ENCODE results near the gene GABBR2. TPM values are rescaled to one million over a fixed set of nuclear protein-coding genes. Genes with fewer than 3 reads are reported as not detected.

GABBR2 gene
- total and polyA plus RNA-seq, 2 of the 8 experiments (the other 6 are each of a cell fraction or from before 2014, with no cell fraction given) = 0.50 to 1.2 TPM

DNA sequence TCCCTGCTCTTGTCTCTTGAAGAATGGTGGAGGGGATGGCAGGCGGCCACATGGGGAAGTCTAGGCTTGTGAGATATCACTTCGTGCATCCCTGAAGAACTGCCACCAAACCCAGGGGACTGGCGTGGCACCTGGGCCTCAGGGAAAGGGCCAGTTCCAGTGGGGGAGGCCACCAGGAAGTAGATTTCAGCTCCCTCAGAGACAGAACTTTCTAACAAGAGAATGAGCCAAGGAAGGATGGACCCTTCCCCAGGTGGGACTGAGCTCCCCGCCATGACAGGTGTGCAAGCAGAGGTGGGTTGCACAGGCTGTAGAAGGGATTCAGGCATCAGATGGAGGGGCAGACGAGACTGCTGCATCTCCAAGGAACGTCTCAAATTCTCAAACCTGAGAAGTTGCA lies 193.9 kb downstream of the GABBR2 start:
- H2BK5ac ChIP-seq (ENCODE audit: low read depth, low read length) = no peak overlapping the region
- H2AFZ ChIP-seq (ENCODE audit: low read length) = no peak overlapping the region
- no peaks in the 10 kb centered on the region for H3K9me3 ChIP-seq (ENCODE audit: insufficient read depth in 2 of 2, low read depth in 1 of 2, low read length in 1 of 2)
- H3K4ac ChIP-seq (replicated peaks; ENCODE audit: insufficient read length, low read depth, low read length) = no peak overlapping the region
- WGBS, 2 experiments (ENCODE audit: extremely low coverage in 1 of 2, insufficient coverage in 1 of 2, insufficient read length in 1 of 2, insufficient replicate concordance in 2 of 2, low coverage in 1 of 2, low lambda C conversion rate in 2 of 2, missing lambda C conversion rate in 1 of 2) = 76% methylated on average over 6 of the region's 6 CpGs; no CpG with 5 or more reads in 1 of the 2 experiments
- ChIA-PET CTCF (ENCODE audit: partially characterized antibody) (interaction anchor here (0.9 to 2.1 kb wide), 2 partner anchors 10 to 99 kb away, joined by 3 to 6 read pairs; no protein-coding TSS in a partner anchor), POLR2A (ENCODE audit: partially characterized antibody) (no interaction called here)
- H2BK15ac ChIP-seq (ENCODE audit: low read length) = no peak overlapping the region
- no peaks in the 10 kb centered on the region for H3K27me3 ChIP-seq (replicated peaks in 1 of 4; ENCODE audit: control insufficient read depth in 3 of 4, extremely low read depth in 1 of 4, insufficient read depth in 3 of 4, low read length in 3 of 4)
- no peaks in the 10 kb centered on the region for H3K36me3 ChIP-seq (ENCODE audit: control insufficient read depth in 2 of 4, insufficient read depth in 4 of 4, low read length in 3 of 4)
- H3K27ac ChIP-seq (ENCODE audit: low read depth, low read length) = no peak overlapping the region
- no peak overlapping the region for H2BK12ac ChIP-seq (ENCODE audit: low read depth, low read length)
- no peak overlapping the region for H3K4me2 ChIP-seq (ENCODE audit: insufficient read depth in 1 of 2, low read depth in 2 of 2, low read length in 2 of 2)
- no peak overlapping the region for H4K91ac ChIP-seq (replicated peaks; ENCODE audit: insufficient read length, low read length)
- no peaks in the 10 kb centered on the region for H3K23me2 ChIP-seq (ENCODE audit: low read depth, low read length)
- no peak overlapping the region for H3K9ac ChIP-seq (replicated peaks in 1 of 4; ENCODE audit: extremely low read depth in 1 of 4, low read depth in 3 of 4, low read length in 3 of 4)
- no peak overlapping the region for H3K14ac ChIP-seq (ENCODE audit: insufficient read length)
- H3K4me3 ChIP-seq (ENCODE audit: extremely low read depth in 1 of 4, insufficient read depth in 2 of 4, low read depth in 3 of 4, low read length in 4 of 4) = no peak overlapping the region
- H2BK120ac ChIP-seq (replicated peaks; ENCODE audit: low read depth, low read length) = no peak overlapping the region
- no peak overlapping the region for H2BK20ac ChIP-seq (ENCODE audit: low read length)
- H4K20me1 ChIP-seq (replicated peaks in 1 of 2; ENCODE audit: control insufficient read depth in 1 of 2, insufficient read depth in 2 of 2, low read length in 2 of 2) = peaks cover 0 to 2% of the 10 kb centered on the region in 2 experiments
- no peak overlapping the region for H3K23ac ChIP-seq (ENCODE audit: insufficient read length)
- no peak overlapping the region for H4K8ac ChIP-seq (ENCODE audit: extremely low read depth, insufficient read depth, low read length)
- no peak overlapping the region for H2AK5ac ChIP-seq (ENCODE audit: low read depth, low read length)
- no peak for DNase-seq (ENCODE audit: low read depth in 1 of 2, low spot score in 2 of 2)
- H3K4me1 ChIP-seq (replicated peaks in 1 of 4; ENCODE audit: control insufficient read depth in 3 of 4, insufficient read depth in 4 of 4, low read length in 3 of 4) = no peaks in the 10 kb centered on the region
- no peak for FAIRE-seq
- H4K5ac ChIP-seq (ENCODE audit: insufficient read length, low read depth, low read length) = no peak overlapping the region
- H3K79me1 ChIP-seq (ENCODE audit: low read depth, low read length) = no peaks in the 10 kb centered on the region
- H3K56ac ChIP-seq (replicated peaks; ENCODE audit: insufficient read length, low read depth, low read length) = no peak overlapping the region
- no peaks in the 10 kb centered on the region for H3K79me2 ChIP-seq (ENCODE audit: control insufficient read depth in 1 of 2, insufficient read depth in 2 of 2, low read length in 2 of 2)
- TF ChIP-seq HDAC2 (IDR thresholded peaks at IDR 0.05; ENCODE audit: borderline replicate concordance in 1 of 2, low read depth in 2 of 2, low read length in 2 of 2) (no peak), TAF1 (IDR thresholded peaks at IDR 0.05; ENCODE audit: low read depth, low read length) (no peak), RXRA (IDR thresholded peaks at IDR 0.05; ENCODE audit: insufficient read depth, low read depth, low read length) (no peak), KDM4A (IDR thresholded peaks at IDR 0.05; ENCODE audit: low read depth, low read length, severe bottlenecking) (no peak), SP2 (IDR thresholded peaks at IDR 0.05; ENCODE audit: low read length) (no peak), PHF8 (conservative IDR thresholded peaks at IDR 0.05; ENCODE audit: low read depth, low read length) (no peak), YY1 (IDR thresholded peaks at IDR 0.05; ENCODE audit: low read depth, low read length) (no peak), JUND (IDR thresholded peaks at IDR 0.05; ENCODE audit: low read length) (no peak)
- TF ChIP-seq, protein P1, sequence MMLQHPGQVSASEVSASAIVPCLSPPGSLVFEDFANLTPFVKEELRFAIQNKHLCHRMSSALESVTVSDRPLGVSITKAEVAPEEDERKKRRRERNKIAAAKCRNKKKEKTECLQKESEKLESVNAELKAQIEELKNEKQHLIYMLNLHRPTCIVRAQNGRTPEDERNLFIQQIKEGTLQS (IDR thresholded peaks at IDR 0.05; ENCODE audit: insufficient read depth, low read depth, low read length) = no peak
- no peak overlapping the region for H3K18ac ChIP-seq (ENCODE audit: extremely low read depth, low read length)

Data from H1 (cell line).